Measurements from ENCODE around the gene CST4. TPM values are rescaled to one million over a fixed set of nuclear protein-coding genes. Genes with fewer than 3 reads are reported as not detected.

The CST4 gene
- total and polyA plus RNA-seq, 2 donors (not counting 3 experiments of a cell fraction or from before 2014, with no cell fraction given), result not detected

GRCh38 chr20:23683281-23683680 lies 5.6 kb downstream of the CST4 start:
- TF ChIP-seq GATA2 (IDR thresholded peaks at IDR 0.05; ENCODE audit: insufficient read depth, insufficient read length, low read depth, low read length), result peak; percentile 75
- no peak for TF ChIP-seq MYC (IDR thresholded peaks at IDR 0.05; ENCODE audit: low read depth, low read length)
- TF ChIP-seq POLR2A (IDR thresholded peaks at IDR 0.05; ENCODE audit: low read depth, low read length), result no peak
- no peak for TF ChIP-seq EZH2 (IDR thresholded peaks at IDR 0.05; ENCODE audit: borderline replicate concordance, low read depth, low read length, severe bottlenecking)
- peak; percentile 81 for TF ChIP-seq FOS (IDR thresholded peaks at IDR 0.05; ENCODE audit: borderline replicate concordance, insufficient read depth, low read length)
- peak; percentile 25 for TF ChIP-seq JUN (IDR thresholded peaks at IDR 0.05; ENCODE audit: borderline replicate concordance, insufficient read depth, insufficient read length, low read depth)
- no peak for TF ChIP-seq MAX (IDR thresholded peaks at IDR 0.05; ENCODE audit: insufficient read depth, insufficient read length)
- H3K4me2 ChIP-seq (ENCODE audit: insufficient read depth, low read length), result peak overlapping the region; percentile 19
- ChIA-PET CTCF (no interaction called here), POLR2A (no interaction called here)
- H3K4me3 ChIP-seq (replicated peaks in 1 of 3; ENCODE audit: insufficient read depth in 1 of 3, low read depth in 1 of 3, low read length in 3 of 3), result no peak overlapping the region
- H3K27me3 ChIP-seq (ENCODE audit: control insufficient read depth in 2 of 2, insufficient read depth in 2 of 2, low read length in 2 of 2), result no peaks in the 10 kb centered on the region
- no peak overlapping the region for H3K9ac ChIP-seq (replicated peaks; ENCODE audit: extremely low read depth, insufficient read depth, low read length)
- peak overlapping the region; percentile 54 for H3K27ac ChIP-seq (ENCODE audit: insufficient read depth, low read depth, low read length)
- intact Hi-C loops (cut with micrococcal nuclease), result loop anchor here (1.0 to 5.0 kb wide), 2 partner anchors 10 to 419 kb away; no protein-coding TSS in a partner anchor
- H4K20me1 ChIP-seq (replicated peaks; ENCODE audit: control insufficient read depth, extremely low read depth, insufficient read depth, low read length), result no peaks in the 10 kb centered on the region
- H3K36me3 ChIP-seq (ENCODE audit: control insufficient read depth in 2 of 2, extremely low read depth in 1 of 2, insufficient read depth in 2 of 2, low read length in 2 of 2), result no peaks in the 10 kb centered on the region
- FAIRE-seq, result peak; percentile 95
- H3K9me1 ChIP-seq (replicated peaks; ENCODE audit: control insufficient read depth, extremely low read depth, insufficient read depth, low read length), result no peaks in the 10 kb centered on the region
- dilution Hi-C loops (cut with MboI; ENCODE audit: extremely low pct_ligation_motif_present, low sequenced_read_pairs), result no loop called here
- peak; percentile 45 for DNase-seq (ENCODE audit: low read depth, low spot score)
- no peak overlapping the region for H2AFZ ChIP-seq (ENCODE audit: low read depth, low read length)
- peaks cover 24% of the 10 kb centered on the region for H3K4me1 ChIP-seq (ENCODE audit: control insufficient read depth, extremely low read depth, insufficient read depth, low read length)
- no peaks in the 10 kb centered on the region for H3K79me2 ChIP-seq (ENCODE audit: control insufficient read depth, insufficient read depth, low read length)
- H3K9me3 ChIP-seq (replicated peaks; ENCODE audit: control insufficient read depth, insufficient read depth, low read length), result no peaks in the 10 kb centered on the region
- BruUV-seq (replicated peaks), result no TSS peak

GRCh38 chr20:23680146-23680545 lies 8.7 kb downstream of the CST4 start:
- Histone ChIP-seq H4K20me1 (replicated peaks; ENCODE audit: control insufficient read depth, extremely low read depth, insufficient read depth, low read length) (no peaks in the 10 kb centered on the region), H3K9me1 (replicated peaks; ENCODE audit: control insufficient read depth, extremely low read depth, insufficient read depth, low read length) (no peaks in the 10 kb centered on the region), H3K9ac (replicated peaks; ENCODE audit: extremely low read depth, insufficient read depth, low read length) (no peak overlapping the region), H3K4me1 (ENCODE audit: control insufficient read depth, extremely low read depth, insufficient read depth, low read length) (peaks cover 24% of the 10 kb centered on the region), H3K79me2 (ENCODE audit: control insufficient read depth, insufficient read depth, low read length) (no peaks in the 10 kb centered on the region), H3K27me3 (ENCODE audit: control insufficient read depth in 2 of 2, insufficient read depth in 2 of 2, low read length in 2 of 2) (no peaks in the 10 kb centered on the region), H3K4me3 (replicated peaks in 1 of 3; ENCODE audit: insufficient read depth in 1 of 3, low read depth in 1 of 3, low read length in 3 of 3) (no peak overlapping the region), H3K36me3 (ENCODE audit: control insufficient read depth in 2 of 2, extremely low read depth in 1 of 2, insufficient read depth in 2 of 2, low read length in 2 of 2) (no peaks in the 10 kb centered on the region), H2AFZ (ENCODE audit: low read depth, low read length) (no peak overlapping the region), H3K9me3 (replicated peaks; ENCODE audit: control insufficient read depth, insufficient read depth, low read length) (no peaks in the 10 kb centered on the region), H3K27ac (ENCODE audit: insufficient read depth, low read depth, low read length) (no peak overlapping the region), H3K4me2 (ENCODE audit: insufficient read depth, low read length) (no peak overlapping the region)
- DNase-seq (ENCODE audit: low read depth, low spot score) (no peak), FAIRE-seq (no peak)
- ChIA-PET POLR2A (no interaction called here), CTCF (interaction anchor here (1.1 to 1.9 kb wide), 2 partner anchors 12 to 13 kb away, joined by 3 to 5 read pairs; no protein-coding TSS in a partner anchor)
- no TSS peak for BruUV-seq (replicated peaks)
- dilution Hi-C loops (cut with MboI; ENCODE audit: extremely low pct_ligation_motif_present, low sequenced_read_pairs) (no loop called here), intact Hi-C loops (cut with micrococcal nuclease) (loop anchor here (5.0 kb wide), 1 partner anchor 422 kb away; no protein-coding TSS in a partner anchor)
- no peak for TF ChIP-seq MAX (IDR thresholded peaks at IDR 0.05; ENCODE audit: insufficient read depth, insufficient read length)
- TF ChIP-seq EZH2 (IDR thresholded peaks at IDR 0.05; ENCODE audit: borderline replicate concordance, low read depth, low read length, severe bottlenecking), result no peak
- TF ChIP-seq CTCF (IDR thresholded peaks at IDR 0.05; ENCODE audit: extremely low read depth in 1 of 2, insufficient read depth in 1 of 2, low read depth in 1 of 2, low read length in 2 of 2), result no peak
- no peak for TF ChIP-seq MYC (IDR thresholded peaks at IDR 0.05; ENCODE audit: low read depth, low read length)
- no peak for TF ChIP-seq JUN (IDR thresholded peaks at IDR 0.05; ENCODE audit: borderline replicate concordance, insufficient read depth, insufficient read length, low read depth)
